ENCODE data around the gene TMEM101.

GRCh38 chr17:44001461-44001920, 13.3 kb downstream of the TMEM101 start:
- TF ChIP-seq CTCF (conservative IDR thresholded peaks at IDR 0.05 in 1 of 2, IDR thresholded peaks at IDR 0.05 in 1 of 2; ENCODE audit: low read depth in 1 of 2, low read length in 2 of 2) (no peak), EZH2 (IDR thresholded peaks at IDR 0.05; ENCODE audit: low read length, missing control alignments) (no peak)

Data from fibroblast of lung (primary cell).